Endothelial cell of umbilical vein (primary cell): Measurements from ENCODE around the gene ATRIP. TPM values are rescaled to one million over a fixed set of nuclear protein-coding genes. Genes with fewer than 3 reads are reported as not detected.

ENCODE experiments used
- BruUV-seq: library from RNA; stranded (reverse); fragments of 400-500 nt; replicated peaks from 2 replicates; lab custom pipeline; 2021; lab: Mats Ljungman, UMichigan
- CTCF ChIA-PET: fragments of 300-600, 350-600 bp; sonication (Branson Sonifier 250); formaldehyde crosslinking; loops from one replicate; lab custom pipeline; 2021; ENCODE audit warnings: antibody characterized with exemption, inconsistent platforms; lab: Charles Lee
- POLR2A ChIA-PET: fragments of 300-600, 350-600 bp; sonication (Branson Sonifier 250); formaldehyde crosslinking; loops from one replicate; lab custom pipeline; 2021; ENCODE audit warnings: antibody characterized with exemption, inconsistent platforms; lab: Charles Lee
- DNase-seq: peaks from one replicate; pipeline ENCODE4 v3.0.0-alpha.2; 2011; ENCODE audit warnings: low read depth, low spot score
- FAIRE-seq: peaks from 2 replicates; lab custom pipeline; 2011; peaks lifted over from hg19 to GRCh38; lab: Jason Lieb, UNC
- H2AFZ ChIP-seq: 2 replicates; pipeline ENCODE4 v1.6.0; 2012; ENCODE audit warnings: low read depth, low read length, control low read depth, inconsistent platforms
- H3K27ac ChIP-seq: 2 replicates; pipeline ENCODE4 v1.5.1; 2011; ENCODE audit warnings: low read depth, mild to moderate bottlenecking, control low read depth, low read length, moderate library complexity; ENCODE audit not compliant: insufficient read depth
- H3K27me3 ChIP-seq, 2 experiments: 2 replicates each; pipeline versions ENCODE4 v1.6.0 to v1.6.1; 2011; ENCODE audit warnings: low read length in 2 of 2, mixed read lengths in 1 of 2; ENCODE audit not compliant: control insufficient read depth in 2 of 2, insufficient read depth in 2 of 2
- H3K36me3 ChIP-seq, 2 experiments: 2 replicates in 1 of 2; 3 replicates in 1 of 2; pipeline ENCODE4 v1.5.1; 2011; ENCODE audit warnings: low read length in 2 of 2, mild to moderate bottlenecking in 1 of 2, moderate library complexity in 1 of 2; ENCODE audit not compliant: control insufficient read depth in 2 of 2, insufficient read depth in 2 of 2; ENCODE audit errors: extremely low read depth in 1 of 2
- H3K4me1 ChIP-seq: 3 replicates; pipeline ENCODE4 v1.5.1; 2011; ENCODE audit warnings: mild to moderate bottlenecking, low read length; ENCODE audit not compliant: control insufficient read depth, insufficient read depth; ENCODE audit errors: extremely low read depth
- H3K4me2 ChIP-seq: 2 replicates; pipeline ENCODE4 v1.6.1; 2011; ENCODE audit warnings: low read length, control low read depth, mixed read lengths; ENCODE audit not compliant: insufficient read depth
- H3K4me3 ChIP-seq, 3 experiments: fragments of 200-600 bp in 1 of 3; sonication (generic), shearing (Covaris generic) in 1 of 3; replicated peaks in 1 of 3; 2 replicates each; pipeline ENCODE4 v1.5.1; 2011 to 2016; ENCODE audit warnings: control low read depth in 3 of 3, low read length in 3 of 3, mild to moderate bottlenecking in 2 of 3, inconsistent platforms in 1 of 3, low read depth in 1 of 3, moderate library complexity in 1 of 3; ENCODE audit not compliant: insufficient read depth in 1 of 3
- H3K79me2 ChIP-seq: 2 replicates; pipeline ENCODE4 v1.6.0; 2012; ENCODE audit warnings: low read length, inconsistent platforms; ENCODE audit not compliant: control insufficient read depth, insufficient read depth
- H3K9ac ChIP-seq: replicated peaks from 2 replicates; pipeline ENCODE3; 2011; ENCODE audit warnings: low read length, control low read depth; ENCODE audit not compliant: insufficient read depth; ENCODE audit errors: extremely low read depth
- H3K9me1 ChIP-seq: replicated peaks from 3 replicates; pipeline ENCODE4 v1.6.0; 2011; ENCODE audit warnings: mild to moderate bottlenecking, low read length; ENCODE audit not compliant: control insufficient read depth, insufficient read depth; ENCODE audit errors: extremely low read depth
- H3K9me3 ChIP-seq: replicated peaks from 2 replicates; pipeline ENCODE4 v1.5.1; 2012; ENCODE audit warnings: low read length, inconsistent platforms; ENCODE audit not compliant: control insufficient read depth, insufficient read depth
- H4K20me1 ChIP-seq: replicated peaks from 2 replicates; pipeline ENCODE3; 2011; ENCODE audit warnings: mild to moderate bottlenecking, low read length; ENCODE audit not compliant: control insufficient read depth, insufficient read depth; ENCODE audit errors: extremely low read depth
- CTCF ChIP-seq, 2 donors: IDR thresholded peaks; 1 replicate in 1 of 2; 2 replicates in 1 of 2; pipeline ENCODE4 v1.5.1; 2011; ENCODE audit warnings: low read length in 2 of 2, mild to moderate bottlenecking in 2 of 2, moderate library complexity in 2 of 2, control low read depth in 1 of 2, inconsistent platforms in 1 of 2, low read depth in 1 of 2; ENCODE audit not compliant: insufficient read depth in 1 of 2; ENCODE audit errors: extremely low read depth in 1 of 2
- EZH2 ChIP-seq: IDR thresholded peaks from 2 replicates; pipeline ENCODE4 v1.6.1; 2012; ENCODE audit warnings: borderline replicate concordance, low read depth, mild to moderate bottlenecking, moderate library complexity, low read length, inconsistent platforms; ENCODE audit not compliant: severe bottlenecking
- FOS ChIP-seq: IDR thresholded peaks from 2 replicates; pipeline ENCODE4 v1.6.1; 2011; ENCODE audit warnings: mild to moderate bottlenecking, low read length, moderate library complexity, borderline replicate concordance; ENCODE audit not compliant: insufficient read depth
- GATA2 ChIP-seq: IDR thresholded peaks from 2 replicates; pipeline ENCODE4 v1.7.0; 2011; ENCODE audit warnings: low read depth, mild to moderate bottlenecking, moderate library complexity, mixed read lengths, low read length; ENCODE audit not compliant: insufficient read length, insufficient read depth
- JUN ChIP-seq: IDR thresholded peaks from 2 replicates; pipeline ENCODE4 v1.6.1; 2011; ENCODE audit warnings: borderline replicate concordance, low read depth; ENCODE audit not compliant: insufficient read length, insufficient read depth
- MAX ChIP-seq: IDR thresholded peaks from 2 replicates; pipeline ENCODE4 v1.6.1; 2011; ENCODE audit not compliant: insufficient read depth, insufficient read length
- MYC ChIP-seq: IDR thresholded peaks from one replicate; pipeline ENCODE4 v1.6.1; 2011; ENCODE audit warnings: mild to moderate bottlenecking, low read depth, low read length
- dilution Hi-C: fragments of 300-500 bp; cut with MboI; formaldehyde crosslinking; loops from one replicate; pipeline ENCODE4 v1.15.0; 2019; ENCODE audit warnings: low sequenced_read_pairs; ENCODE audit not compliant: extremely low pct_ligation_motif_present
- intact Hi-C: fragments of 100-400 bp; cut with micrococcal nuclease; formaldehyde crosslinking; loops from one replicate; pipeline ENCODE4 v1.10.0; 2022
- polyA plus RNA-seq, 4 experiments: library from polyadenylated mRNA; depleted of rRNA in 3 of 4; stranded (reverse) in 3 of 4; unstranded in 1 of 4; fragments of >200 nt; gene quantifications; 2 replicates each; pipeline versions ENCODE4 v1.2.1 to v1.2.3, GENCODE V29; 2011 to 2012; ENCODE audit warnings: missing spikeins in 1 of 4
- total RNA-seq: library from RNA; stranded (reverse); gene quantifications from 2 replicates; pipeline ENCODE4 v1.2.3, GENCODE V29; 2021

The ATRIP gene
- total and polyA plus RNA-seq, 2 donors (not counting 3 experiments of a cell fraction or from before 2014, with no cell fraction given) = 10.6 to 14.7 TPM

DNA sequence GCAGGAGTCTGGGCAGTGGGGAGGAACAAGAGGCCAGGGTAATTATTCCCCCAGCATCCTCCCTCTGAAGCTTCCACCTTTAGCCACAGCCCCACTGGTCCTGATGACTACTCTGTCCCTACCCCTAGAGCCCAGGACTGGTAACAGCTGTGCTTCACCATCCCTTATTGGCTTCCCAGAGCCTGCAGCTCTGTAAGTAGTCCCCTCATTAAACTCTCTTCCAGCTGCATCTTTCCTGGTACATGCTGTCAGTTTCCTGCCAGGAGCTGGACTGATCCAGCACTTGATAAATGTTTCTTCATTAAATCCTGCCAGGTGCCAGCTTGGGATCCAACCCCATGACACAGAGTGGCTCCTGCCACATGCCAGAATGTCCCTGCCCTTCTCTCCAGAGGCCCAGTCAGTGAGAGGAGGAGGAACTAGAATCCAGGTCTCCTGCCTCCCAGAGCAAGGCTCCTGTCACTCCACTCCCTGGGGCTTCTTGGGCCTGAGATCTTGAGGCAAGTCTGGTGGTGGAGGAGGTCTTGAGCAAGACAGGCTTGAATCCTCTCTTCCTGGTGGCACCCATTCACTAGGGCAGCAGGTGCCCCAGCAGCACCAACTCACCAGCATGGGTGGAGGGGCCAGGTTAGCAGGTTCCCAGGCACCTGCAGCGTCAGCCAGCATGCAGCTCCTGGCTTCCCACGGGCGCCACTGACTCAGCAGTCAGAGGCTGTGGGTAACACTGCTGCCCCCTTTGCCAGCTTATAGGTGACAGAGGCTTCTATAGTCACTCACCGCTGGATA, 47.0 kb upstream of the ATRIP start:
- TF ChIP-seq JUN = no peak
- no peak for TF ChIP-seq MYC
- no peak for TF ChIP-seq CTCF (IDR thresholded peaks at IDR 0.05; ENCODE audit: extremely low read depth in 1 of 2, insufficient read depth in 1 of 2, low read depth in 1 of 2, low read length in 2 of 2)
- TF ChIP-seq GATA2 = no peak
- TF ChIP-seq MAX = no peak
- no peak for TF ChIP-seq EZH2
- no peak for TF ChIP-seq FOS
- H2AFZ ChIP-seq = no peak overlapping the region
- CTCF ChIA-PET = interaction anchor here (0.9 to 12.6 kb wide), 13 partner anchors 11 to 257 kb away, joined by 3 to 716 read pairs (median 17); partner anchors contain the start of genes PFKFB4 and PLXNB1
- no TSS peak for BruUV-seq
- H3K27me3 ChIP-seq = peaks cover 7 to 11% of the 10 kb centered on the region in 2 experiments
- H3K27ac ChIP-seq = no peak overlapping the region
- FAIRE-seq (no peak), DNase-seq (no peak)
- H3K4me2 ChIP-seq = no peak overlapping the region
- no peaks in the 10 kb centered on the region for H3K9me3 ChIP-seq
- dilution Hi-C loops (no loop called here), intact Hi-C loops (no loop called here)
- H3K9me1 ChIP-seq = no peaks in the 10 kb centered on the region
- H4K20me1 ChIP-seq = no peaks in the 10 kb centered on the region
- H3K4me1 ChIP-seq = peaks cover 10% of the 10 kb centered on the region
- H3K36me3 ChIP-seq = peaks cover 0 to 3% of the 10 kb centered on the region in 2 experiments
- POLR2A ChIA-PET = no interaction called here
- H3K4me3 ChIP-seq = no peak overlapping the region
- H3K9ac ChIP-seq = no peak overlapping the region
- H3K79me2 ChIP-seq = no peaks in the 10 kb centered on the region
